Natural killer cell (primary cell): ENCODE results near the gene RAPGEF1. TPM values are rescaled to one million over a fixed set of nuclear protein-coding genes. Genes with fewer than 3 reads are reported as not detected.

Experiments
- ATAC-seq, 3 donors: fragments of 150-1000 bp in 2 of 3; fragments of 200-7000 bp in 1 of 3; cut with Tn5 transposase; 1 replicate in 1 of 3; 2 replicates in 2 of 3; pipeline ENCODE4 v1.10.0; 2021; ENCODE audit warnings: mild to moderate bottlenecking in 2 of 3, moderate library complexity in 2 of 3
- DNase-seq, 2 donors: peaks; one replicate each; pipeline versions ENCODE4 v3.0.0 to v3.0.0-alpha.2; 2013 to 2021; ENCODE audit warnings: mixed read lengths in 1 of 2
- H3K27ac ChIP-seq: one replicate; pipeline ENCODE4 v1.5.1; 2013; ENCODE audit warnings: mild to moderate bottlenecking, low read length
- H3K27me3 ChIP-seq: one replicate; pipeline ENCODE4 v1.6.1; 2013; ENCODE audit warnings: low read length; ENCODE audit not compliant: control insufficient read depth, insufficient read depth
- H3K36me3 ChIP-seq: one replicate; pipeline ENCODE4 v1.6.1; 2013; ENCODE audit warnings: low read length; ENCODE audit not compliant: control insufficient read depth, insufficient read depth
- H3K4me1 ChIP-seq: one replicate; pipeline ENCODE4 v1.6.1; 2013; ENCODE audit warnings: low read length; ENCODE audit not compliant: control insufficient read depth, insufficient read depth
- H3K4me3 ChIP-seq: one replicate; pipeline ENCODE4 v1.5.1; 2013; ENCODE audit warnings: low read length
- H3K9me3 ChIP-seq: one replicate; pipeline ENCODE4 v1.6.1; 2013; ENCODE audit warnings: low read length; ENCODE audit not compliant: control insufficient read depth, insufficient read depth
- H3K27ac Mint-ChIP-seq, 2 donors: one replicate each; pipeline ENCODE4 v1.8.0; 2022; ENCODE audit warnings: mild to moderate bottlenecking in 2 of 2, mixed read lengths in 2 of 2, moderate library complexity in 1 of 2
- H3K27me3 Mint-ChIP-seq, 2 donors: one replicate each; pipeline ENCODE4 v1.8.0; 2022; ENCODE audit warnings: low read depth in 2 of 2, mixed read lengths in 2 of 2
- H3K36me3 Mint-ChIP-seq: one replicate; pipeline ENCODE4 v1.8.0; 2022; ENCODE audit warnings: mixed read lengths
- H3K4me1 Mint-ChIP-seq, 2 donors: one replicate each; pipeline ENCODE4 v1.8.0; 2022; ENCODE audit warnings: mixed read lengths in 2 of 2
- H3K4me3 Mint-ChIP-seq: one replicate; pipeline ENCODE4 v1.8.0; 2022; ENCODE audit warnings: mild to moderate bottlenecking, moderate library complexity, mixed read lengths
- H3K9me3 Mint-ChIP-seq, 2 donors: one replicate each; pipeline ENCODE4 v1.8.0; 2022; ENCODE audit warnings: mixed read lengths in 2 of 2
- CTCF ChIP-seq: fragments of 200-600 bp; IDR thresholded peaks from one replicate; pipeline ENCODE4 v1.8.0; 2022; ENCODE audit warnings: antibody characterized with exemption
- WGBS: methylation state at CpG from one replicate; pipeline ENCODE4 v1.1.7; 2013; ENCODE audit warnings: missing lambda C conversion rate; ENCODE audit not compliant: insufficient coverage; 5-methylcytosine and 5-hydroxymethylcytosine counted together
- intact Hi-C: fragments of 100-400 bp; cut with micrococcal nuclease; formaldehyde crosslinking; loops from one replicate; pipeline ENCODE4 v1.14.2; 2022
- total RNA-seq, 4 donors: library from RNA; stranded (reverse); fragments of 120-200 nt in 1 of 4; gene quantifications; one replicate each; pipeline versions ENCODE4 v1.2.3 to v1.2.4, GENCODE V29; 2013 to 2022

The RAPGEF1 gene
- total RNA-seq, 3 donors from 2014 or later (not counting 1 experiment from before 2014, with no cell fraction given), result 210 to 224 (median 222) TPM

- peak; percentile 56 to 71 (median 59) for ATAC-seq
- under 1% methylated on average over 96 of the region's 96 CpGs for WGBS
Observed at GRCh38 chr9:131739133-131739958, 530 bp downstream of the RAPGEF1 start.

GRCh38 chr9:131738293-131739132 is 1.4 kb downstream of the RAPGEF1 start:
- H3K27me3 ChIP-seq, result no peaks in the 10 kb centered on the region
- intact Hi-C loops, result loop anchor here (1.0 to 10.0 kb wide), 4 partner anchors 147 to 1874 kb away; partner anchors contain the start of gene POMT1
- peaks cover 50 to 57% of the 10 kb centered on the region in 2 donors for H3K4me1 Mint-ChIP-seq

More at GRCh38 chr9:131739133-131739958, 530 bp downstream of the RAPGEF1 start:
- Histone ChIP-seq H3K36me3 (peaks cover 6% of the 10 kb centered on the region), H3K4me1 (peaks cover 62% of the 10 kb centered on the region), H3K9me3 (no peaks in the 10 kb centered on the region), H3K4me3 (peak overlapping the region; percentile 60), H3K27ac (peak overlapping the region; percentile 35), H3K27me3 (no peaks in the 10 kb centered on the region)
- H3K36me3 Mint-ChIP-seq, result no peaks in the 10 kb centered on the region
- intact Hi-C loops, result loop anchor here (1.0 to 10.0 kb wide), 4 partner anchors 148 to 1875 kb away; partner anchors contain the start of gene POMT1
- peaks cover 46 to 56% of the 10 kb centered on the region in 2 donors for H3K4me1 Mint-ChIP-seq
- peak overlapping the region; percentile 91 for H3K4me3 Mint-ChIP-seq
- TF ChIP-seq CTCF, result no peak
- peak overlapping the region; percentile 89 to 94 for H3K27ac Mint-ChIP-seq
- DNase-seq, result peak; percentile 58 to 71
- H3K9me3 Mint-ChIP-seq, result no peaks in the 10 kb centered on the region
- H3K27me3 Mint-ChIP-seq, result no peaks in the 10 kb centered on the region

GRCh38 chr9:131737426-131737825 is 2.5 kb downstream of the RAPGEF1 start:
- no peak for TF ChIP-seq CTCF
- Histone ChIP-seq H3K36me3 (peaks cover 6% of the 10 kb centered on the region), H3K4me1 (peaks cover 71% of the 10 kb centered on the region), H3K9me3 (no peaks in the 10 kb centered on the region), H3K27me3 (no peaks in the 10 kb centered on the region), H3K27ac (peak overlapping the region; percentile 93), H3K4me3 (no peak overlapping the region)
- Mint-ChIP-seq H3K36me3 (no peaks in the 10 kb centered on the region), H3K27ac (peak overlapping the region; percentile 92 to 95), H3K4me1 (peaks cover 61 to 66% of the 10 kb centered on the region in 2 donors), H3K4me3 (peak overlapping the region; percentile 75), H3K9me3 (no peaks in the 10 kb centered on the region), H3K27me3 (no peaks in the 10 kb centered on the region)
- intact Hi-C loops, result loop anchor here (5.0 to 10.0 kb wide), 3 partner anchors 235 to 1873 kb away; partner anchors contain the start of gene POMT1
- ATAC-seq (no peak), DNase-seq (no peak)
- 82% methylated on average over 12 of the region's 12 CpGs for WGBS

More at GRCh38 chr9:131738293-131739132, 1.4 kb downstream of the RAPGEF1 start:
- peaks cover 6% of the 10 kb centered on the region for H3K36me3 ChIP-seq
- no peak for TF ChIP-seq CTCF
- H3K27ac ChIP-seq, result peak overlapping the region; percentile 35
- DNase-seq (peak in 1 of 2 donors; percentile 44), ATAC-seq (no peak)
- Mint-ChIP-seq H3K27me3 (no peaks in the 10 kb centered on the region), H3K4me3 (peak overlapping the region; percentile 91), H3K27ac (peak overlapping the region; percentile 89 to 94), H3K36me3 (no peaks in the 10 kb centered on the region), H3K9me3 (no peaks in the 10 kb centered on the region)
- H3K4me1 ChIP-seq, result peaks cover 62% of the 10 kb centered on the region
- H3K4me3 ChIP-seq, result peak overlapping the region; percentile 60
- no peaks in the 10 kb centered on the region for H3K9me3 ChIP-seq
- WGBS, result 36% methylated on average over 12 of the region's 13 CpGs
